ENCODE measurements around the gene XYLT1.

- TF ChIP-seq CEBPB (IDR thresholded peaks at IDR 0.05): no peak
- no peak for TF ChIP-seq TEAD4 (IDR thresholded peaks at IDR 0.05)
- no peak for TF ChIP-seq RAD21 (IDR thresholded peaks at IDR 0.05; ENCODE audit: low read depth)
- no peak for TF ChIP-seq REST (IDR thresholded peaks at IDR 0.05; ENCODE audit: low read depth)
- TF ChIP-seq, protein P1, sequence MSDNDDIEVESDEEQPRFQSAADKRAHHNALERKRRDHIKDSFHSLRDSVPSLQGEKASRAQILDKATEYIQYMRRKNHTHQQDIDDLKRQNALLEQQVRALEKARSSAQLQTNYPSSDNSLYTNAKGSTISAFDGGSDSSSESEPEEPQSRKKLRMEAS (IDR thresholded peaks at IDR 0.05): no peak
- TF ChIP-seq TAF1 (IDR thresholded peaks at IDR 0.05; ENCODE audit: low read depth): no peak
- no peak for TF ChIP-seq EP300 (IDR thresholded peaks at IDR 0.05; ENCODE audit: borderline replicate concordance)
- TF ChIP-seq FOXM1 (IDR thresholded peaks at IDR 0.05; ENCODE audit: borderline replicate concordance, low read depth): no peak
- no peak for TF ChIP-seq CREB1 (IDR thresholded peaks at IDR 0.05; ENCODE audit: low read depth)
- no peak for TF ChIP-seq TCF12 (IDR thresholded peaks at IDR 0.05; ENCODE audit: low read depth)
- no peak for TF ChIP-seq YY1 (IDR thresholded peaks at IDR 0.05; ENCODE audit: low read depth)
- no peak for TF ChIP-seq USF1 (IDR thresholded peaks at IDR 0.05)
- TF ChIP-seq NFIC (IDR thresholded peaks at IDR 0.05): no peak
- no peak for TF ChIP-seq EGR1 (IDR thresholded peaks at IDR 0.05)
These were observed 119.2 kb downstream of the XYLT1 start for GRCh38 chr16:17351441-17352035.

All from Ishikawa (cell line).